Adrenal gland (tissue), 12 donors: Measurements from ENCODE around the gene MED26. TPM values are rescaled to one million over a fixed set of nuclear protein-coding genes. Genes with fewer than 3 reads are reported as not detected.

Experiments
- DNase-seq, 7 donors: peaks; one replicate each; pipeline ENCODE4 v3.0.0-alpha.2; 2019 to 2020
- H3K27ac ChIP-seq, 5 donors: fragments of 200-600 bp; sonication (generic) in 4 of 5; 1 replicate in 3 of 5; 2 replicates in 2 of 5; pipeline versions ENCODE4 v1.5.1 to v1.8.0; 2016 to 2020; ENCODE audit warnings: mild to moderate bottlenecking in 1 of 5
- H3K27me3 ChIP-seq: fragments of 200-600 bp; 2 replicates; pipeline ENCODE4 v1.8.0; 2021
- H3K36me3 ChIP-seq, 2 donors: fragments of 200-600 bp; replicated peaks in 1 of 2; 1 replicate in 1 of 2; 2 replicates in 1 of 2; pipeline versions ENCODE4 v1.5.1 to v1.8.0; 2018 to 2022
- H3K4me1 ChIP-seq, 2 donors: fragments of 200-600 bp; replicated peaks in 1 of 2; 1 replicate in 1 of 2; 2 replicates in 1 of 2; pipeline versions ENCODE4 v1.5.1 to v1.8.0; 2018 to 2021
- H3K4me3 ChIP-seq, 4 donors: fragments of 200-600 bp; sonication (generic) in 3 of 4; one replicate each; pipeline ENCODE4 v1.5.1; 2016 to 2018
- H3K9me3 ChIP-seq, 3 donors: fragments of 200-600 bp; sonication (generic) in 1 of 3; replicated peaks in 1 of 3; 1 replicate in 2 of 3; 2 replicates in 1 of 3; pipeline versions ENCODE4 v1.5.1 to v1.8.0; 2016 to 2021
- CTCF ChIP-seq, 6 experiments: fragments of 450-650 bp in 4 of 6; fragments of 200-600 bp in 2 of 6; sonication (generic) in 1 of 6; IDR thresholded peaks; 1 replicate in 5 of 6; 2 replicates in 1 of 6; pipeline versions ENCODE4 v1.5.1 to v1.8.0; 2016 to 2021; ENCODE audit warnings: antibody characterized with exemption in 6 of 6, mild to moderate bottlenecking in 2 of 6, moderate library complexity in 1 of 6
- POLR2A ChIP-seq, 2 donors: fragments of 450-650 bp; IDR thresholded peaks; one replicate each; pipeline ENCODE4 v1.6.1; 2017; ENCODE audit warnings: antibody characterized with exemption in 2 of 2, mild to moderate bottlenecking in 2 of 2, moderate library complexity in 1 of 2
- WGBS, 4 donors: extraction: QIAGEN DNeasy Blood & Tissue Kit in 2 of 4; methylation state at CpG; one replicate each; pipeline versions ENCODE4 v1.1.5 to v1.1.7; 2013 to 2017; 5-methylcytosine and 5-hydroxymethylcytosine counted together
- intact Hi-C, 2 donors: fragments of 100-400 bp; cut with DNase I; formaldehyde crosslinking; loops; one replicate each; pipeline versions ENCODE4 v1.14.1 to v1.15.0; 2022 to 2023
- polyA plus RNA-seq, 3 donors: library from polyadenylated mRNA; stranded (reverse); fragments of 200-250 nt in 2 of 3; fragments of 350-450 nt in 1 of 3; fragmentation: Illumina TruSeq in 1 of 3; extraction: RNeasy Lipid Tissue Mini Kit (QIAGEN cat#74804) in 1 of 3; gene quantifications; one replicate each; pipeline ENCODE4 v1.2.3, GENCODE V29; 2013 to 2014
- total RNA-seq, 9 donors: library from RNA; depleted of rRNA in 4 of 9; stranded (reverse); fragments of >200 nt in 4 of 9; fragments of 120-200 nt in 1 of 9; fragmentation: NEBNext Ultra II Directional in 1 of 9; extraction: Animal tissue kit (Norgen Biotek cat#: 25700) in 1 of 9; gene quantifications; one replicate each; pipeline versions ENCODE4 v1.1.0 to v1.2.4, GENCODE V29; 2013 to 2023
- donor health status: healthy with polysubstance abuse.
- donor health status: Bipolar disorder and iron deficiency.
- donor health status: DM: yes; HTN: yes; CAD: no.
- donor health status: DM: no; HTN: no; CAD: no.
- donor health status: DM: no; HTN: no; CAD: no.
- donor health status: DM: yes; HTN: yes; CAD: no.

Gene MED26
- total and polyA plus RNA-seq, 12 donors, result 4.6 to 17.3 (median 9.0) TPM

GRCh38 chr19:16584248-16585093 is 43.5 kb downstream of the MED26 start:
- no peaks in the 10 kb centered on the region for H3K9me3 ChIP-seq
- no peaks in the 10 kb centered on the region for H3K36me3 ChIP-seq
- peaks cover 43 to 90% of the 10 kb centered on the region in 2 donors for H3K4me1 ChIP-seq
- DNase-seq, result peak; percentile 65 to 94 (median 72)
- WGBS, 4 donors, result 30 to 47% (median 38%) methylated on average over 14 to 15 of the region's 15 CpGs
- peak overlapping the region in 4 of 5 donors; percentile 21 to 92 (median 57) for H3K27ac ChIP-seq
- H3K4me3 ChIP-seq, result peak overlapping the region in 1 of 4 donors; percentile 17
- intact Hi-C loops, result no loop called here
- TF ChIP-seq POLR2A (IDR thresholded peaks at IDR 0.05), result peak in 1 of 2 donors; percentile 17
- TF ChIP-seq CTCF (IDR thresholded peaks at IDR 0.05), result no peak
- no peaks in the 10 kb centered on the region for H3K27me3 ChIP-seq

GRCh38 chr19:16582486-16583261 is 45.3 kb downstream of the MED26 start:
- peak in 1 of 7 donors; percentile 24 for DNase-seq
- TF ChIP-seq CTCF (IDR thresholded peaks at IDR 0.05) (no peak), POLR2A (IDR thresholded peaks at IDR 0.05) (no peak)
- intact Hi-C loops, result no loop called here
- peaks cover 0 to 7% of the 10 kb centered on the region in 2 donors for H3K36me3 ChIP-seq
- WGBS, 4 donors, result 73 to 84% (median 78%) methylated on average over 9 to 10 of the region's 10 CpGs
- H3K27me3 ChIP-seq, result no peaks in the 10 kb centered on the region
- no peak overlapping the region for H3K4me3 ChIP-seq
- peak overlapping the region; percentile 77 to 97 (median 86) for H3K27ac ChIP-seq
- H3K9me3 ChIP-seq, result no peaks in the 10 kb centered on the region
- peaks cover 26 to 72% of the 10 kb centered on the region in 2 donors for H3K4me1 ChIP-seq

GRCh38 chr19:16581971-16582343 is 46.0 kb downstream of the MED26 start:
- H3K4me3 ChIP-seq, result no peak overlapping the region
- intact Hi-C loops, result no loop called here
- no peaks in the 10 kb centered on the region for H3K27me3 ChIP-seq
- peaks cover 0 to 14% of the 10 kb centered on the region in 2 donors for H3K36me3 ChIP-seq
- DNase-seq, result peak; percentile 70 to 92 (median 88)
- peaks cover 19 to 65% of the 10 kb centered on the region in 2 donors for H3K4me1 ChIP-seq
- 20 to 43% (median 30%) methylated on average over 4 to 6 of the region's 6 CpGs for WGBS, 4 donors
- TF ChIP-seq CTCF (IDR thresholded peaks at IDR 0.05) (no peak), POLR2A (IDR thresholded peaks at IDR 0.05) (peak; percentile 11 to 82)
- peak overlapping the region; percentile 77 to 97 (median 86) for H3K27ac ChIP-seq
- H3K9me3 ChIP-seq, result no peaks in the 10 kb centered on the region
